ENCODE measurements around the gene ACO2.
A peak's percentile ranks its signal among the peaks of the same experiment; 100 is the strongest.
"Not testable (repeated sequence)": the region's sequence is repeated elsewhere in the genome, so short reads cannot be mapped to it uniquely, and the experiment has no call there.

Gene ACO2

GRCh38 chr22:41543854-41544670, 75.1 kb downstream of the ACO2 start, which contains the start of gene POLR3H:
Gene POLR3H, minus strand, starts transcription at chr22:41544470. Its CDS starts 369 bp downstream, at chr22:41544101.
- DNase-seq, result peak; percentile 92

- no peak for DNase-seq
Observed at GRCh38 chr22:41544671-41545476, 76.0 kb downstream of the ACO2 start.

- no peak for DNase-seq
Observed at GRCh38 chr22:41548830-41549211, 79.9 kb downstream of the ACO2 start.

GRCh38 chr22:41550952-41551491, 82.1 kb downstream of the ACO2 start:
- DNase-seq, result no peak

GRCh38 chr22:41551877-41552582, 83.1 kb downstream of the ACO2 start:
- no peak for DNase-seq

GRCh38 chr22:41555325-41555982, 86.5 kb downstream of the ACO2 start:
- DNase-seq, result no peak

GRCh38 chr22:41556561-41556960, 87.6 kb downstream of the ACO2 start:
- no peak for DNase-seq

- no peak for DNase-seq
Observed at GRCh38 chr22:41557401-41558240, 88.7 kb downstream of the ACO2 start.

- DNase-seq, result not testable (repeated sequence)
Observed at GRCh38 chr22:41558241-41558630, 89.3 kb downstream of the ACO2 start.

GRCh38 chr22:41560095-41560471, 91.2 kb downstream of the ACO2 start:
- no peak for DNase-seq

- DNase-seq, result no peak
Observed at GRCh38 chr22:41561335-41561734, 92.4 kb downstream of the ACO2 start.

GRCh38 chr22:41561788-41562187, 92.9 kb downstream of the ACO2 start:
- no peak for DNase-seq

GRCh38 chr22:41562461-41562860, 93.5 kb downstream of the ACO2 start:
- no peak for DNase-seq

- DNase-seq, result no peak
Observed at GRCh38 chr22:41563051-41563711, 94.3 kb downstream of the ACO2 start.

GRCh38 chr22:41564563-41564962, 95.6 kb downstream of the ACO2 start:
- DNase-seq, result no peak

GRCh38 chr22:41565403-41566054, 96.6 kb downstream of the ACO2 start:
- DNase-seq, result peak; percentile 23

GRCh38 chr22:41567512-41567768, 98.5 kb downstream of the ACO2 start:
- no peak for DNase-seq

- DNase-seq, result no peak
Observed at GRCh38 chr22:41568811-41569210, 99.9 kb downstream of the ACO2 start.

- DNase-seq, result no peak
Observed at GRCh38 chr22:41570221-41570620, 101.3 kb downstream of the ACO2 start.

- DNase-seq, result no peak
Observed at GRCh38 chr22:41571786-41572185, 102.9 kb downstream of the ACO2 start.

- not testable (repeated sequence) for DNase-seq
Observed at GRCh38 chr22:41572305-41572704, 103.4 kb downstream of the ACO2 start.

Measured in NK-92 treated with Interleukin-12 subunit alpha and Interleukin-12 subunit beta, amount 100 ng/mL, for 24 hours (cell line).